GM23338 (cell line): ENCODE data around the gene CCDC54. TPM values are rescaled to one million over a fixed set of nuclear protein-coding genes. Genes with fewer than 3 reads are reported as not detected.

Source experiments
- ATAC-seq: fragments of 200-7000 bp; cut with Tn5 transposase; 3 replicates; pipeline ENCODE4 v1.9.1; 2020
- DNase-seq: peaks from one replicate; pipeline ENCODE4 v3.0.0-alpha.2; 2015; ENCODE audit warnings: low spot score
- H2AFZ ChIP-seq: fragments of 200-600 bp; sonication (generic); 2 replicates; pipeline ENCODE4 v1.8.0; 2016; ENCODE audit warnings: antibody characterized with exemption, mild to moderate bottlenecking, moderate library complexity
- H3F3A ChIP-seq: fragments of 200-600 bp; sonication (generic); replicated peaks from 2 replicates; pipeline ENCODE4 v1.8.0; 2017; ENCODE audit warnings: antibody characterized with exemption, mixed run types, low read depth
- H3K27ac ChIP-seq: fragments of 200-600 bp; sonication (generic); 2 replicates; pipeline ENCODE4 v1.6.1; 2016; ENCODE audit warnings: low read depth
- H3K27me3 ChIP-seq: fragments of 200-600 bp; sonication (generic); 2 replicates; pipeline ENCODE4 v1.8.0; 2016; ENCODE audit warnings: mild to moderate bottlenecking, mixed run types, moderate library complexity; ENCODE audit not compliant: insufficient read depth
- H3K36me3 ChIP-seq: fragments of 200-600 bp; sonication (generic); 2 replicates; pipeline ENCODE4 v1.8.0; 2016; ENCODE audit warnings: mild to moderate bottlenecking; ENCODE audit not compliant: insufficient read depth
- H3K4me1 ChIP-seq: fragments of 200-600 bp; sonication (generic); 2 replicates; pipeline ENCODE4 v1.8.0; 2016; ENCODE audit warnings: mild to moderate bottlenecking, moderate library complexity; ENCODE audit not compliant: insufficient read depth
- H3K4me2 ChIP-seq: fragments of 200-600 bp; sonication (generic); 2 replicates; pipeline ENCODE4 v1.7.1; 2017; ENCODE audit warnings: mixed run types
- H3K4me3 ChIP-seq: fragments of 200-600 bp; sonication (generic); 2 replicates; pipeline ENCODE4 v1.6.1; 2016; ENCODE audit warnings: mixed run types
- H3K79me2 ChIP-seq: fragments of 200-600 bp; sonication (generic); replicated peaks from 2 replicates; pipeline ENCODE4 v1.8.0; 2017; ENCODE audit warnings: mild to moderate bottlenecking; ENCODE audit not compliant: insufficient read depth
- H3K9me2 ChIP-seq: fragments of 200-600 bp; sonication (generic); 2 replicates; pipeline ENCODE4 v1.8.0; 2017; ENCODE audit not compliant: insufficient read depth
- H4K20me1 ChIP-seq: fragments of 200-600 bp; sonication (generic); replicated peaks from 2 replicates; pipeline ENCODE4 v1.8.0; 2017; ENCODE audit warnings: mild to moderate bottlenecking; ENCODE audit not compliant: insufficient read depth
- H3K27ac Mint-ChIP-seq: 2 replicates; pipeline ENCODE4 v1.8.0; 2020; ENCODE audit warnings: inconsistent platforms, mild to moderate bottlenecking, moderate library complexity, mixed read lengths
- H3K27me3 Mint-ChIP-seq: 3 replicates; pipeline ENCODE4 v1.8.0; 2022; ENCODE audit warnings: low read depth, mild to moderate bottlenecking, moderate library complexity, mixed read lengths, inconsistent platforms; ENCODE audit not compliant: insufficient read depth, poor library complexity
- H3K36me3 Mint-ChIP-seq: 3 replicates; pipeline ENCODE4 v1.8.0; 2021; ENCODE audit warnings: low read depth, mild to moderate bottlenecking, inconsistent platforms, moderate library complexity, mixed read lengths
- H3K4me1 Mint-ChIP-seq: 3 replicates; pipeline ENCODE4 v1.8.0; 2020; ENCODE audit warnings: mild to moderate bottlenecking, inconsistent platforms, mixed read lengths
- H3K4me3 Mint-ChIP-seq: 3 replicates; pipeline ENCODE4 v1.8.0; 2021; ENCODE audit warnings: moderate library complexity, mild to moderate bottlenecking, inconsistent platforms, mixed read lengths
- H3K9me3 Mint-ChIP-seq: 3 replicates; pipeline ENCODE4 v1.8.0; 2020; ENCODE audit warnings: moderate library complexity, mild to moderate bottlenecking, inconsistent platforms, mixed read lengths
- CREB1 ChIP-seq: fragments of 250-450 bp; sonication (Bioruptor Pico); IDR thresholded peaks from 2 replicates; pipeline ENCODE4 v1.5.0; 2020; ENCODE audit warnings: low read depth, mild to moderate bottlenecking, moderate library complexity
- EZH2 ChIP-seq: fragments of 200-600 bp; sonication (generic); IDR thresholded peaks from one replicate; pipeline ENCODE4 v1.8.0; 2017; ENCODE audit warnings: antibody characterized with exemption, mild to moderate bottlenecking, low read depth; ENCODE audit not compliant: unreplicated experiment
- JUNB ChIP-seq: IDR thresholded peaks from one replicate; pipeline ENCODE4 v1.6.1; 2016; ENCODE audit warnings: antibody characterized with exemption; ENCODE audit not compliant: unreplicated experiment
- NANOG ChIP-seq: IDR thresholded peaks from 2 replicates; pipeline ENCODE4 v1.6.1; 2016; ENCODE audit warnings: antibody characterized with exemption, borderline replicate concordance
- POLR2AphosphoS5 ChIP-seq: IDR thresholded peaks from 2 replicates; pipeline ENCODE4 v1.6.1; 2016; ENCODE audit warnings: antibody characterized with exemption, low read depth
- ZNF114 ChIP-seq: fragments of 250-450 bp; sonication (Bioruptor Pico); IDR thresholded peaks from 2 replicates; pipeline ENCODE4 v1.5.0; 2020; ENCODE audit warnings: mild to moderate bottlenecking, moderate library complexity
- ZNF331 ChIP-seq: fragments of 250-450 bp; sonication (Bioruptor Pico); IDR thresholded peaks from 2 replicates; pipeline ENCODE4 v1.5.0; 2020; ENCODE audit warnings: low read depth, mild to moderate bottlenecking, moderate library complexity
- polyA plus RNA-seq: library from polyadenylated mRNA; unstranded; fragments of >200 nt; fragmentation: Nextera tagmentation; extraction: Ambion mirVana; gene quantifications from 2 replicates; pipeline ENCODE4 v1.2.1, GENCODE V29; 2016
- total RNA-seq: library from RNA; depleted of rRNA; stranded (reverse); fragments of >200 nt; shearing (Covaris generic); gene quantifications from 2 replicates; pipeline ENCODE4 v1.2.3, GENCODE V29; 2014
- TF ChIP-seq, protein P1 (sequence below): fragments of 250-450 bp; sonication (Bioruptor Pico); IDR thresholded peaks from 2 replicates; pipeline ENCODE4 v1.5.0; 2020; ENCODE audit warnings: mild to moderate bottlenecking, moderate library complexity
- TF ChIP-seq, protein P2 (sequence below): IDR thresholded peaks from 2 replicates; pipeline ENCODE4 v1.6.1; 2016; ENCODE audit warnings: antibody characterized with exemption
- TF ChIP-seq, protein P3 (sequence below), 2 experiments: fragments of 200-600 bp in 1 of 2; sonication (generic) in 1 of 2; conservative IDR thresholded peaks; 2 replicates each; pipeline versions ENCODE4 v1.5.1 to v1.6.1; 2016 to 2017; ENCODE audit warnings: antibody characterized with exemption in 2 of 2, low read depth in 2 of 2, mild to moderate bottlenecking in 2 of 2, moderate library complexity in 1 of 2

CCDC54 gene
- total and polyA plus RNA-seq, 2 experiments from 2014 or later: not detected

DNA sequence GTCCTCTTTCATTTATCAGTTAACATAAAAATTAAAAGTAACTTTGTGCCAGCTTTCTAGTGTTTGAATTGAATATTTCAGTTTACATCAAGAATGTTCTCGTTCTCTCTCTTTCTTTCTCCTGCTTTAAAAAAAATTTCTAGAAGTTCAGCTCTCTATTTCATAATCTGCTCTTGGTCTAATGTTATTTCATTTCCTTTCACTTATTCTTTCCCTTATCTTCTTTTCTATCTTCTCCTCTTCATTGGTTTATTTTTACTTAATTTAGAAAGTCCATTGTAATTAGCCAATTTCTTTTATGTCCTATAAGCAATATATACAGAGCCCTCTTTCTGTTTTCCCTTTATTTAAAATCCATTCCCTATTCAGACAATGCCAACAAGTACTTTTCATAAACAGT lies 44.6 kb downstream of the CCDC54 start (continued):
- TF ChIP-seq, protein P1, sequence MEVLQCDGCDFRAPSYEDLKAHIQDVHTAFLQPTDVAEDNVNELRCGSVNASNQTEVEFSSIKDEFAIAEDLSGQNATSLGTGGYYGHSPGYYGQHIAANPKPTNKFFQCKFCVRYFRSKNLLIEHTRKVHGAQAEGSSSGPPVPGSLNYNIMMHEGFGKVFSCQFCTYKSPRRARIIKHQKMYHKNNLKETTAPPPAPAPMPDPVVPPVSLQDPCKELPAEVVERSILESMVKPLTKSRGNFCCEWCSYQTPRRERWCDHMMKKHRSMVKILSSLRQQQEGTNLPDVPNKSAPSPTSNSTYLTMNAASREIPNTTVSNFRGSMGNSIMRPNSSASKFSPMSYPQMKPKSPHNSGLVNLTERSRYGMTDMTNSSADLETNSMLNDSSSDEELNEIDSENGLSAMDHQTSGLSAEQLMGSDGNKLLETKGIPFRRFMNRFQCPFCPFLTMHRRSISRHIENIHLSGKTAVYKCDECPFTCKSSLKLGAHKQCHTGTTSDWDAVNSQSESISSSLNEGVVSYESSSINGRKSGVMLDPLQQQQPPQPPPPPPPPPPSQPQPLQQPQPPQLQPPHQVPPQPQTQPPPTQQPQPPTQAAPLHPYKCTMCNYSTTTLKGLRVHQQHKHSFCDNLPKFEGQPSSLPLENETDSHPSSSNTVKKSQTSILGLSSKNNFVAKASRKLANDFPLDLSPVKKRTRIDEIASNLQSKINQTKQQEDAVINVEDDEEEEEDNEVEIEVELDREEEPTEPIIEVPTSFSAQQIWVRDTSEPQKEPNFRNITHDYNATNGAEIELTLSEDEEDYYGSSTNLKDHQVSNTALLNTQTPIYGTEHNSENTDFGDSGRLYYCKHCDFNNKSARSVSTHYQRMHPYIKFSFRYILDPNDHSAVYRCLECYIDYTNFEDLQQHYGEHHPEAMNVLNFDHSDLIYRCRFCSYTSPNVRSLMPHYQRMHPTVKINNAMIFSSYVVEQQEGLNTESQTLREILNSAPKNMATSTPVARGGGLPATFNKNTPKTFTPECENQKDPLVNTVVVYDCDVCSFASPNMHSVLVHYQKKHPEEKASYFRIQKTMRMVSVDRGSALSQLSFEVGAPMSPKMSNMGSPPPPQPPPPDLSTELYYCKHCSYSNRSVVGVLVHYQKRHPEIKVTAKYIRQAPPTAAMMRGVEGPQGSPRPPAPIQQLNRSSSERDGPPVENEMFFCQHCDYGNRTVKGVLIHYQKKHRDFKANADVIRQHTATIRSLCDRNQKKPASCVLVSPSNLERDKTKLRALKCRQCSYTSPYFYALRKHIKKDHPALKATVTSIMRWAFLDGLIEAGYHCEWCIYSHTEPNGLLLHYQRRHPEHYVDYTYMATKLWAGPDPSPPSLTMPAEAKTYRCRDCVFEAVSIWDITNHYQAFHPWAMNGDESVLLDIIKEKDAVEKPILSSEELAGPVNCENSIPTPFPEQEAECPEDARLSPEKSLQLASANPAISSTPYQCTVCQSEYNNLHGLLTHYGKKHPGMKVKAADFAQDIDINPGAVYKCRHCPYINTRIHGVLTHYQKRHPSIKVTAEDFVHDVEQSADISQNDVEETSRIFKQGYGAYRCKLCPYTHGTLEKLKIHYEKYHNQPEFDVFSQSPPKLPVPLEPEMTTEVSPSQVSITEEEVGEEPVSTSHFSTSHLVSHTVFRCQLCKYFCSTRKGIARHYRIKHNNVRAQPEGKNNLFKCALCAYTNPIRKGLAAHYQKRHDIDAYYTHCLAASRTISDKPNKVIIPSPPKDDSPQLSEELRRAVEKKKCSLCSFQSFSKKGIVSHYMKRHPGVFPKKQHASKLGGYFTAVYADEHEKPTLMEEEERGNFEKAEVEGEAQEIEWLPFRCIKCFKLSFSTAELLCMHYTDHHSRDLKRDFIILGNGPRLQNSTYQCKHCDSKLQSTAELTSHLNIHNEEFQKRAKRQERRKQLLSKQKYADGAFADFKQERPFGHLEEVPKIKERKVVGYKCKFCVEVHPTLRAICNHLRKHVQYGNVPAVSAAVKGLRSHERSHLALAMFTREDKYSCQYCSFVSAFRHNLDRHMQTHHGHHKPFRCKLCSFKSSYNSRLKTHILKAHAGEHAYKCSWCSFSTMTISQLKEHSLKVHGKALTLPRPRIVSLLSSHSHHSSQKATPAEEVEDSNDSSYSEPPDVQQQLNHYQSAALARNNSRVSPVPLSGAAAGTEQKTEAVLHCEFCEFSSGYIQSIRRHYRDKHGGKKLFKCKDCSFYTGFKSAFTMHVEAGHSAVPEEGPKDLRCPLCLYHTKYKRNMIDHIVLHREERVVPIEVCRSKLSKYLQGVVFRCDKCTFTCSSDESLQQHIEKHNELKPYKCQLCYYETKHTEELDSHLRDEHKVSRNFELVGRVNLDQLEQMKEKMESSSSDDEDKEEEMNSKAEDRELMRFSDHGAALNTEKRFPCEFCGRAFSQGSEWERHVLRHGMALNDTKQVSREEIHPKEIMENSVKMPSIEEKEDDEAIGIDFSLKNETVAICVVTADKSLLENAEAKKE (CRISPR knock-in tag): no peak
- TF ChIP-seq CREB1 (CRISPR knock-in tag) (no peak), ZNF114 (CRISPR knock-in tag) (no peak), JUNB (no peak), ZNF331 (no peak)

DNA sequence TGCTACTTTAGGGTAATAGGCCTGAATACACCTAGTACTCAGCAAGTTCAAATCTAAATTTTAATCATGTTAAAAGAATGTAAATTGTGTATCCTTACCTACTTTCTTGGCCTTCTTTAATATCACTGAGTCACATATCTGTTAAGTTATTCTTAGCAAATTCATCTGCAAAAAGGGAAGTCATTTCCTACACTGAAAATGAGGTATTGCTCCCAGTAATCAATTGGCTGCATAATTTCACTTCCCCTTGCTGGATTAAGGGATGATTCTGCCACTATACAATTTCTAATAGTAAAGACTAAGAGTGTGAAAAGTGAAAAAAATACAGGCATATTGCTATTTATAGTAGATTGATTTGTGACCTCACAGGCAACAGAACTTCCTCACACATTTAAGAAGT lies 47.8 kb downstream of the CCDC54 start:
- Mint-ChIP-seq H3K36me3 (no peaks in the 10 kb centered on the region), H3K4me3 (no peak overlapping the region), H3K27ac (no peak overlapping the region), H3K4me1 (peaks cover 5% of the 10 kb centered on the region; the same call in 2 of the 3 replicates), H3K9me3 (no peaks in the 10 kb centered on the region), H3K27me3 (peaks cover 6% of the 10 kb centered on the region)
- Histone ChIP-seq H3K4me2 (no peak overlapping the region), H3K27ac (no peak overlapping the region), H3K27me3 (peaks cover 13% of the 10 kb centered on the region), H3K9me2 (no peaks in the 10 kb centered on the region), H3K79me2 (no peaks in the 10 kb centered on the region), H3K4me3 (no peak overlapping the region), H3F3A (0 out of 2 replicates have a peak, but pooled peaks cover 2% of the 10 kb centered on the region), H4K20me1 (no peaks in the 10 kb centered on the region), H3K4me1 (no peaks in the 10 kb centered on the region), H3K36me3 (no peaks in the 10 kb centered on the region), H2AFZ (no peak overlapping the region)
- DNase-seq (no peak), ATAC-seq (no peak)
- TF ChIP-seq JUNB (no peak), POLR2AphosphoS5 (no peak), EZH2 (no peak), ZNF331 (no peak), NANOG (no peak)
- TF ChIP-seq, protein P2, sequence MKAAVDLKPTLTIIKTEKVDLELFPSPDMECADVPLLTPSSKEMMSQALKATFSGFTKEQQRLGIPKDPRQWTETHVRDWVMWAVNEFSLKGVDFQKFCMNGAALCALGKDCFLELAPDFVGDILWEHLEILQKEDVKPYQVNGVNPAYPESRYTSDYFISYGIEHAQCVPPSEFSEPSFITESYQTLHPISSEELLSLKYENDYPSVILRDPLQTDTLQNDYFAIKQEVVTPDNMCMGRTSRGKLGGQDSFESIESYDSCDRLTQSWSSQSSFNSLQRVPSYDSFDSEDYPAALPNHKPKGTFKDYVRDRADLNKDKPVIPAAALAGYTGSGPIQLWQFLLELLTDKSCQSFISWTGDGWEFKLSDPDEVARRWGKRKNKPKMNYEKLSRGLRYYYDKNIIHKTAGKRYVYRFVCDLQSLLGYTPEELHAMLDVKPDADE: no peak
- TF ChIP-seq, protein P3, sequence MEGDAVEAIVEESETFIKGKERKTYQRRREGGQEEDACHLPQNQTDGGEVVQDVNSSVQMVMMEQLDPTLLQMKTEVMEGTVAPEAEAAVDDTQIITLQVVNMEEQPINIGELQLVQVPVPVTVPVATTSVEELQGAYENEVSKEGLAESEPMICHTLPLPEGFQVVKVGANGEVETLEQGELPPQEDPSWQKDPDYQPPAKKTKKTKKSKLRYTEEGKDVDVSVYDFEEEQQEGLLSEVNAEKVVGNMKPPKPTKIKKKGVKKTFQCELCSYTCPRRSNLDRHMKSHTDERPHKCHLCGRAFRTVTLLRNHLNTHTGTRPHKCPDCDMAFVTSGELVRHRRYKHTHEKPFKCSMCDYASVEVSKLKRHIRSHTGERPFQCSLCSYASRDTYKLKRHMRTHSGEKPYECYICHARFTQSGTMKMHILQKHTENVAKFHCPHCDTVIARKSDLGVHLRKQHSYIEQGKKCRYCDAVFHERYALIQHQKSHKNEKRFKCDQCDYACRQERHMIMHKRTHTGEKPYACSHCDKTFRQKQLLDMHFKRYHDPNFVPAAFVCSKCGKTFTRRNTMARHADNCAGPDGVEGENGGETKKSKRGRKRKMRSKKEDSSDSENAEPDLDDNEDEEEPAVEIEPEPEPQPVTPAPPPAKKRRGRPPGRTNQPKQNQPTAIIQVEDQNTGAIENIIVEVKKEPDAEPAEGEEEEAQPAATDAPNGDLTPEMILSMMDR (conservative IDR thresholded peaks at IDR 0.05; ENCODE audit: low read depth in 2 of 2): no peak
